Ovary (tissue), 3 donors: ENCODE results near the gene CETN1.

Source experiments
- CTCF ChIP-seq, 3 donors: fragments of 450-650 bp in 2 of 3; fragments of 200-600 bp in 1 of 3; IDR thresholded peaks; one replicate each; pipeline versions ENCODE4 v1.5.1 to v1.8.0; 2016 to 2022; ENCODE audit warnings: antibody characterized with exemption in 3 of 3, mild to moderate bottlenecking in 1 of 3
- EP300 ChIP-seq: sonication (generic); formaldehyde crosslinking; IDR thresholded peaks from one replicate; pipeline ENCODE4 v1.6.1; 2017; ENCODE audit warnings: antibody characterized with exemption
- POLR2A ChIP-seq: fragments of 450-650 bp; IDR thresholded peaks from one replicate; pipeline ENCODE4 v1.6.1; 2017; ENCODE audit warnings: antibody characterized with exemption, mild to moderate bottlenecking, moderate library complexity
- donor health status: DM: no; HTN: no; CAD: no.

- no peak for TF ChIP-seq CTCF (IDR thresholded peaks at IDR 0.05)
- no peak for TF ChIP-seq POLR2A
- TF ChIP-seq EP300: no peak
Measured at GRCh38 chr18:574149-574860, 5.9 kb upstream of the CETN1 start.
